ENCODE results near the gene BAZ2B. TPM values are rescaled to one million over a fixed set of nuclear protein-coding genes. Genes with fewer than 3 reads are reported as not detected.
"Not testable (repeated sequence)": the region's sequence is repeated elsewhere in the genome, so short reads cannot be mapped to it uniquely, and the experiment has no call there.

Gene BAZ2B
- total RNA-seq, 1 experiment from 2014 or later, result 43.3 TPM

DNA sequence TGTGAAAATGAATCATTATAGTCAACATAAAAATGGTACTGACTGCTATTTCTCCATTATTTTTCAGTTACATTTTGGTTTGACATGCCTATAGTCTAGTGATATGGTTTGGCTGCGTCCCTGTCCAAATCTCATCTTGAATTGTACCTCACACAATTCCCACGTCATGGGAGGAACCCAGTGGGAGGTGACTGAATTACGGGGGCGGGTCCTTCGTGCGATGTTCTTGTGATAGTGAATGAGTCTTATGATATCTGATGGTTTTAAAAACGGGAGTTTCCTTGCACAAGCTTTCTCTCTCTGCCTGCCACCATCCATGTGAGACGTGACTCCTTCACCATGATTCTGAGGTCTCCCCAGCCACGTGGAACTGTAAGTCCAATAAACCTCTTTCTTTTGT, 70.3 kb downstream of the BAZ2B start:
- DNase-seq, result no peak
- no TSS peak for BruUV-seq (replicated peaks)
- no peaks in the 10 kb centered on the region for H3K4me1 Mint-ChIP-seq (ENCODE audit: low read depth, unreplicated experiment)
- no peaks in the 10 kb centered on the region for H3K27me3 Mint-ChIP-seq (ENCODE audit: unreplicated experiment)
- H3K9me3 Mint-ChIP-seq (ENCODE audit: low read depth, unreplicated experiment), result peaks cover 6% of the 10 kb centered on the region
- H3K27ac Mint-ChIP-seq (ENCODE audit: unreplicated experiment), result no peak overlapping the region
- TF ChIP-seq, protein P1, sequence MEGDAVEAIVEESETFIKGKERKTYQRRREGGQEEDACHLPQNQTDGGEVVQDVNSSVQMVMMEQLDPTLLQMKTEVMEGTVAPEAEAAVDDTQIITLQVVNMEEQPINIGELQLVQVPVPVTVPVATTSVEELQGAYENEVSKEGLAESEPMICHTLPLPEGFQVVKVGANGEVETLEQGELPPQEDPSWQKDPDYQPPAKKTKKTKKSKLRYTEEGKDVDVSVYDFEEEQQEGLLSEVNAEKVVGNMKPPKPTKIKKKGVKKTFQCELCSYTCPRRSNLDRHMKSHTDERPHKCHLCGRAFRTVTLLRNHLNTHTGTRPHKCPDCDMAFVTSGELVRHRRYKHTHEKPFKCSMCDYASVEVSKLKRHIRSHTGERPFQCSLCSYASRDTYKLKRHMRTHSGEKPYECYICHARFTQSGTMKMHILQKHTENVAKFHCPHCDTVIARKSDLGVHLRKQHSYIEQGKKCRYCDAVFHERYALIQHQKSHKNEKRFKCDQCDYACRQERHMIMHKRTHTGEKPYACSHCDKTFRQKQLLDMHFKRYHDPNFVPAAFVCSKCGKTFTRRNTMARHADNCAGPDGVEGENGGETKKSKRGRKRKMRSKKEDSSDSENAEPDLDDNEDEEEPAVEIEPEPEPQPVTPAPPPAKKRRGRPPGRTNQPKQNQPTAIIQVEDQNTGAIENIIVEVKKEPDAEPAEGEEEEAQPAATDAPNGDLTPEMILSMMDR (IDR thresholded peaks at IDR 0.05; ENCODE audit: unreplicated experiment), result no peak
- CTCF ChIA-PET, result no interaction called here
- no peak overlapping the region for H3K4me3 Mint-ChIP-seq (ENCODE audit: low read depth, unreplicated experiment)
- H3K36me3 Mint-ChIP-seq (ENCODE audit: insufficient read depth, unreplicated experiment), result no peaks in the 10 kb centered on the region
- intact Hi-C loops (cut with micrococcal nuclease; ENCODE audit: unreplicated experiment), result no loop called here

DNA sequence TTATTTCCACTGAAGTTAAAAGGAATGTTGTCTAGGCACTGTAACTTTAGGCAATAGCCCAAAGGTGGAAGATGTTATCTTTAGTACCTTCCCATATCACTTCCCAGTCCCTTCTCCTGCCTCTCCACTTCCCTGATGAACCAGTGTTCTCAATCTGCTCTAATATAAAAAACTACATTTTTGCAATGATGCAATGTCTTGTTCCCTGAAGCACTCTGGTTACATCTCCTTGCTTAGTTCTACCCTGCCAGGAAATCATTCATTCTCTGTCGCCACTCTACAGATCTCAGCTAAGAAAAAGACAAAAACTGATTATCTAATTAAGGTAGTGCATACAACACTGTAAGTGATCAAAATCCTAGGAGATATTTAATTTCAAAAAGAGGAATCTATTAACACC, 71.3 kb downstream of the BAZ2B start:
- H3K36me3 Mint-ChIP-seq (ENCODE audit: insufficient read depth, unreplicated experiment), result no peaks in the 10 kb centered on the region
- intact Hi-C loops (cut with micrococcal nuclease; ENCODE audit: unreplicated experiment), result no loop called here
- H3K9me3 Mint-ChIP-seq (ENCODE audit: low read depth, unreplicated experiment), result peaks cover 6% of the 10 kb centered on the region
- no peak overlapping the region for H3K4me3 Mint-ChIP-seq (ENCODE audit: low read depth, unreplicated experiment)
- CTCF ChIA-PET, result no interaction called here
- H3K27me3 Mint-ChIP-seq (ENCODE audit: unreplicated experiment), result no peaks in the 10 kb centered on the region
- H3K4me1 Mint-ChIP-seq (ENCODE audit: low read depth, unreplicated experiment), result no peaks in the 10 kb centered on the region
- BruUV-seq (replicated peaks), result no TSS peak
- no peak for DNase-seq
- TF ChIP-seq, protein P1 (IDR thresholded peaks at IDR 0.05; ENCODE audit: unreplicated experiment), result no peak
- H3K27ac Mint-ChIP-seq (ENCODE audit: unreplicated experiment), result no peak overlapping the region

DNA sequence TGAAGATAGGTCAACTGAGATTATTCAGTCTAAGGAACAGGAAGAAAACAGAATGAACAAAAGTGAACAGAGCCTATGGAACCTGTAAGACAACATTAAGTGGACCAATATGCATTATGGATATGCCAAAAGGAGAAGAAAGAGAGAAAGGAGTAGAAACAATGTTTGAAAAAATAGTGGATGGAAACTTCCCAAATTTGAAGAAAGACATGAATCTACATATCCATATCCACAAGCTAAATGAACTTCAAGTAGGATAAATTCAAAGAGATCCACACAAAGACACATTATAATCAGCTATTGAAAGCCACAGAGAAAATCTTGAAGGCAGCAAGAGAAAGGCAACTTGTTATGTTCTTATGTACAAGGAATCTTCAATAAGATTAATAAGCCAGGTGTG, 74.2 kb downstream of the BAZ2B start:
- H3K4me3 Mint-ChIP-seq (ENCODE audit: low read depth, unreplicated experiment), result no peak overlapping the region
- no peak for DNase-seq
- no peaks in the 10 kb centered on the region for H3K4me1 Mint-ChIP-seq (ENCODE audit: low read depth, unreplicated experiment)
- TF ChIP-seq, protein P1 (IDR thresholded peaks at IDR 0.05; ENCODE audit: unreplicated experiment), result no peak
- peaks cover 6% of the 10 kb centered on the region for H3K9me3 Mint-ChIP-seq (ENCODE audit: low read depth, unreplicated experiment)
- H3K27me3 Mint-ChIP-seq (ENCODE audit: unreplicated experiment), result no peaks in the 10 kb centered on the region
- intact Hi-C loops (cut with micrococcal nuclease; ENCODE audit: unreplicated experiment), result no loop called here
- CTCF ChIA-PET, result no interaction called here
- H3K36me3 Mint-ChIP-seq (ENCODE audit: insufficient read depth, unreplicated experiment), result no peaks in the 10 kb centered on the region
- no TSS peak for BruUV-seq (replicated peaks)
- H3K27ac Mint-ChIP-seq (ENCODE audit: unreplicated experiment), result no peak overlapping the region

DNA sequence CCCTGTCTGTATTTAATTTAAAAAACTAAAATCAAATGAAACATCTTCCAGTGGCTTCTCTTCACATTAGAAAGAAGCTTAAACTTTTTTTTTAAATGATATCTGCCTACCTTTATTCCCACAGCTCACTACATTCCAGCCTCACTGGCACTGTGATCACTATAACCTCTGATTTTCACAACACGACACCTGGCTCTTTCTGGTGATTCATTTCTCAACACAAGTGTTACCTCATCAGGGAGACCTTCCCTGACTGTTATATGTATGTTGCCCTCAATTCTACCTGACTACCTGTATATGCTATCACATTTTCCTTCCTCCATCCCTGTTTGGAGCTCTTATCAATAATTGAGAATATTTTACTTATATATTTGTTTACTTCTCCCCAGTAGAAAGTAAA, 76.6 kb downstream of the BAZ2B start:
- intact Hi-C loops (cut with micrococcal nuclease; ENCODE audit: unreplicated experiment), result no loop called here
- H3K4me3 Mint-ChIP-seq (ENCODE audit: low read depth, unreplicated experiment), result no peak overlapping the region
- H3K9me3 Mint-ChIP-seq (ENCODE audit: low read depth, unreplicated experiment), result peaks cover 6% of the 10 kb centered on the region
- CTCF ChIA-PET, result no interaction called here
- no peak overlapping the region for H3K27ac Mint-ChIP-seq (ENCODE audit: unreplicated experiment)
- no peaks in the 10 kb centered on the region for H3K36me3 Mint-ChIP-seq (ENCODE audit: insufficient read depth, unreplicated experiment)
- DNase-seq, result no peak
- H3K4me1 Mint-ChIP-seq (ENCODE audit: low read depth, unreplicated experiment), result no peaks in the 10 kb centered on the region
- BruUV-seq (replicated peaks), result no TSS peak
- no peaks in the 10 kb centered on the region for H3K27me3 Mint-ChIP-seq (ENCODE audit: unreplicated experiment)
- TF ChIP-seq, protein P1 (IDR thresholded peaks at IDR 0.05; ENCODE audit: unreplicated experiment), result no peak

DNA sequence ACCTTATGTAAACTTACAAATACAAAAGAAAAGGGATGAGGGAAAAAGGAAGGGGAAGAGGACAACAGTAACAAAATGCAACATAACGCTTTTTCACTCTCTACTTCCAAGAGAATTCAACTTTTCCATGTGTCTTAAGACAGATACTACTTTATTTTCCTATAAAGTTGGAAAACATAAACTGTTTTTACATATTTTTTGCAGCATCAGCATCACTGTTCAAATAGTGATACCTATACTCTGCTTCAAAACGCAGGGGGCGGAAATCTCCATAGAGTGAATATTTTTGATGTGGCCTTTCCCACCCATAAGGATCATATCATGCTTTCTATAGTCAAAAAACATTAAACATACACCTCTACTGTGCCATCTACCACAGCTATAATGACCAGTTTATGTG, 77.5 kb downstream of the BAZ2B start:
- no peak for DNase-seq
- Mint-ChIP-seq H3K27me3 (ENCODE audit: unreplicated experiment) (no peaks in the 10 kb centered on the region), H3K36me3 (ENCODE audit: insufficient read depth, unreplicated experiment) (no peaks in the 10 kb centered on the region), H3K9me3 (ENCODE audit: low read depth, unreplicated experiment) (peaks cover 6% of the 10 kb centered on the region), H3K4me3 (ENCODE audit: low read depth, unreplicated experiment) (no peak overlapping the region), H3K4me1 (ENCODE audit: low read depth, unreplicated experiment) (no peaks in the 10 kb centered on the region), H3K27ac (ENCODE audit: unreplicated experiment) (no peak overlapping the region)
- TF ChIP-seq, protein P1 (IDR thresholded peaks at IDR 0.05; ENCODE audit: unreplicated experiment), result no peak
- CTCF ChIA-PET, result no interaction called here
- no TSS peak for BruUV-seq (replicated peaks)
- intact Hi-C loops (cut with micrococcal nuclease; ENCODE audit: unreplicated experiment), result no loop called here

DNA sequence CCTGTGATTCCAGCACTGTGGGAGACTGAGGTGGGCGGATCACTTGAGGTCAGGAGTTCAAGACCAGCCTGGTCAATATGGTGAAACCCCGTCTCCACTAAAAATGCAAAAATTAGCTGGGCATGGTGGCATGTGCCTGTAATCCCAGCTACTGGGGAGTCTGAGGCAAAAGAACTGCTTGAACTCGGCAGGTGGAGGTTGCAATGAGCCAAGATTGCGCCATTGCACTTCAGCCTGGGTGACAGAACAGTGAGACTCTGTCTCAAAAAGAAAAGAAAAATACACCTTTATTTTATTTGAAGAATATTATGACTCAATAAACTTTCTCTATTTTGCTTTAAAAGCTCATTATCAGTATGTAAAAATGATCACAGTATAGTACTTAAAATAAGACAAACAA, 81.1 kb downstream of the BAZ2B start:
- intact Hi-C loops (cut with micrococcal nuclease; ENCODE audit: unreplicated experiment), result not testable (repeated sequence)

More for the DNA sequence above, 81.1 kb downstream of the BAZ2B start:
- not testable (repeated sequence) for H3K27ac Mint-ChIP-seq (ENCODE audit: unreplicated experiment); H3K27me3 Mint-ChIP-seq (ENCODE audit: unreplicated experiment); DNase-seq; H3K36me3 Mint-ChIP-seq (ENCODE audit: insufficient read depth, unreplicated experiment); BruUV-seq (replicated peaks); H3K4me3 Mint-ChIP-seq (ENCODE audit: low read depth, unreplicated experiment); H3K4me1 Mint-ChIP-seq (ENCODE audit: low read depth, unreplicated experiment); H3K9me3 Mint-ChIP-seq (ENCODE audit: low read depth, unreplicated experiment)
- CTCF ChIA-PET, result interaction anchor here (0.5 kb wide), 1 partner anchor 80 kb away, joined by 3 read pairs; no protein-coding TSS in a partner anchor

Measured in Calu3 (cell line).